Erythroblast (primary cell): ENCODE measurements around the gene RPH3AL.

Experiments used
- GATA1 ChIP-seq: IDR thresholded peaks from 2 replicates; pipeline ENCODE4 v1.6.1; 2011; ENCODE audit warnings: low read depth, mild to moderate bottlenecking, control low read depth, low read length, moderate library complexity
- POLR2A ChIP-seq: IDR thresholded peaks from 2 replicates; pipeline ENCODE4 v1.6.1; 2011; ENCODE audit warnings: mild to moderate bottlenecking, low read length

DNA sequence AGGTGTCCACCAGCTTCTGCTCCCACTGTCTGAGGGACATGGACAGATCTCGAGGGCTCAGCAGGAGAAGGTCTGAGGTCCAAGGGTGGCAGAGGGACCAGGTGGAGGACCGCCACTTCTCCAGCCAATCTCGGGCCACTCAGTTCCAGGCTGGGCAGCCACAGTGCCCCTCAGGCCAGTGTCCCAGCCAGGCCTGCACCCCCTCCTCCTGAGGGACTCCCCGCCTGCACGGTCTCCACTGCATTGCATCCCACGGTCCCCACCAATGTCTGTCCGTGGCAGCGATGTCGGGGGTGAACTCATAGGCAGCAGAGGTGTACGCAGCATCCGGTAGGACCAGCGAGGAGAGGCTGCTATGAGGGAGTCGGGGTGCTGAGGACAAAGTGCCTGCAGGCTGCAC is 107.0 kb downstream of the RPH3AL start:
- TF ChIP-seq POLR2A = no peak
- TF ChIP-seq GATA1 = no peak
